Cardiac muscle cell (in vitro differentiated cells and primary cell): Measurements from ENCODE around the gene CEP170B. TPM values are rescaled to one million over a fixed set of nuclear protein-coding genes. Genes with fewer than 3 reads are reported as not detected.

Experiments
- DNase-seq, 2 donors: peaks; one replicate each; pipeline versions ENCODE4 v3.0.0 to v3.0.0-alpha.2; 2010 to 2017; ENCODE audit warnings: low read depth in 1 of 2, low spot score in 1 of 2
- H3K27ac ChIP-seq: fragments of 200-600 bp; sonication (generic); 2 replicates; pipeline ENCODE4 v1.5.1; 2016
- H3K27me3 ChIP-seq: fragments of 200-600 bp; sonication (generic); 2 replicates; pipeline ENCODE4 v1.6.0; 2016; ENCODE audit warnings: control low read depth
- H3K36me3 ChIP-seq: fragments of 200-600 bp; sonication (generic); 2 replicates; pipeline ENCODE4 v1.5.1; 2016; ENCODE audit warnings: control low read depth
- H3K4me1 ChIP-seq: fragments of 200-600 bp; sonication (generic); 2 replicates; pipeline ENCODE4 v1.8.1; 2017; ENCODE audit warnings: low read depth, mild to moderate bottlenecking, mixed run types
- H3K4me3 ChIP-seq: fragments of 200-600 bp; sonication (generic); 2 replicates; pipeline ENCODE4 v1.5.1; 2016; ENCODE audit warnings: mild to moderate bottlenecking
- H3K9me3 ChIP-seq: fragments of 200-600 bp; sonication (generic); 2 replicates; pipeline ENCODE4 v1.5.1; 2017; ENCODE audit warnings: low read depth, mild to moderate bottlenecking, control low read depth
- polyA plus RNA-seq: library from polyadenylated mRNA; unstranded; fragments of >200 nt; fragmentation: Nextera tagmentation; extraction: Ambion mirVana; gene quantifications from 2 replicates; pipeline ENCODE4 v1.2.1, GENCODE V29; 2016
- total RNA-seq: library from RNA; depleted of rRNA; stranded (reverse); fragments of >200 nt; gene quantifications from 2 replicates; pipeline ENCODE4 v1.2.3, GENCODE V29; 2016
- TF ChIP-seq, protein P1 (sequence below): IDR thresholded peaks from 2 replicates; pipeline ENCODE4 v1.5.1; 2012; ENCODE audit warnings: low read depth, mild to moderate bottlenecking, low read length

CEP170B gene
- total and polyA plus RNA-seq, 2 experiments from 2014 or later = 8.3 to 39.5 TPM

DNA sequence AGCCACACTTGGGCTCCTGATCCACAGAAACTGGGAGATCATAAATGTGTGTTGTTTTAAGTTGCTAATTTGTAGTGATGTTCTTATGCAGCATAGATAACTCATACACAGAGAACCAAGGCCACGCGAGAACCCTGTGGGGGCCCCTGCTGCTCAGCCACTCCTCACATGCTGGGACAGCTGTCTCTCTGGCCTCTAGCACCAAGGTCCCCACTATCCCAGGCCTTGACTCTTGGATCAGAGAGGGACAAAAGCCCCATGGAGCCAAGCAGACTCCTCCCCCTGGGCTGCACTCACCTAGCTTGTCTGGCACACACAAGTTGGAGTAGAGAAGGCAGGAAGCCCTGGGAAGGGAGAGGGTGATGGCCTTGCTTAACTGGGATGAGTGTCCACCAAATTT lies 70.9 kb downstream of the CEP170B start:
- Histone ChIP-seq H3K27me3 (peaks cover 87% of the 10 kb centered on the region), H3K36me3 (no peaks in the 10 kb centered on the region), H3K4me1 (peaks cover 10% of the 10 kb centered on the region), H3K9me3 (no peaks in the 10 kb centered on the region), H3K27ac (no peak overlapping the region), H3K4me3 (no peak overlapping the region)
- no peak for DNase-seq
- TF ChIP-seq, protein P1, sequence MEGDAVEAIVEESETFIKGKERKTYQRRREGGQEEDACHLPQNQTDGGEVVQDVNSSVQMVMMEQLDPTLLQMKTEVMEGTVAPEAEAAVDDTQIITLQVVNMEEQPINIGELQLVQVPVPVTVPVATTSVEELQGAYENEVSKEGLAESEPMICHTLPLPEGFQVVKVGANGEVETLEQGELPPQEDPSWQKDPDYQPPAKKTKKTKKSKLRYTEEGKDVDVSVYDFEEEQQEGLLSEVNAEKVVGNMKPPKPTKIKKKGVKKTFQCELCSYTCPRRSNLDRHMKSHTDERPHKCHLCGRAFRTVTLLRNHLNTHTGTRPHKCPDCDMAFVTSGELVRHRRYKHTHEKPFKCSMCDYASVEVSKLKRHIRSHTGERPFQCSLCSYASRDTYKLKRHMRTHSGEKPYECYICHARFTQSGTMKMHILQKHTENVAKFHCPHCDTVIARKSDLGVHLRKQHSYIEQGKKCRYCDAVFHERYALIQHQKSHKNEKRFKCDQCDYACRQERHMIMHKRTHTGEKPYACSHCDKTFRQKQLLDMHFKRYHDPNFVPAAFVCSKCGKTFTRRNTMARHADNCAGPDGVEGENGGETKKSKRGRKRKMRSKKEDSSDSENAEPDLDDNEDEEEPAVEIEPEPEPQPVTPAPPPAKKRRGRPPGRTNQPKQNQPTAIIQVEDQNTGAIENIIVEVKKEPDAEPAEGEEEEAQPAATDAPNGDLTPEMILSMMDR = no peak

DNA sequence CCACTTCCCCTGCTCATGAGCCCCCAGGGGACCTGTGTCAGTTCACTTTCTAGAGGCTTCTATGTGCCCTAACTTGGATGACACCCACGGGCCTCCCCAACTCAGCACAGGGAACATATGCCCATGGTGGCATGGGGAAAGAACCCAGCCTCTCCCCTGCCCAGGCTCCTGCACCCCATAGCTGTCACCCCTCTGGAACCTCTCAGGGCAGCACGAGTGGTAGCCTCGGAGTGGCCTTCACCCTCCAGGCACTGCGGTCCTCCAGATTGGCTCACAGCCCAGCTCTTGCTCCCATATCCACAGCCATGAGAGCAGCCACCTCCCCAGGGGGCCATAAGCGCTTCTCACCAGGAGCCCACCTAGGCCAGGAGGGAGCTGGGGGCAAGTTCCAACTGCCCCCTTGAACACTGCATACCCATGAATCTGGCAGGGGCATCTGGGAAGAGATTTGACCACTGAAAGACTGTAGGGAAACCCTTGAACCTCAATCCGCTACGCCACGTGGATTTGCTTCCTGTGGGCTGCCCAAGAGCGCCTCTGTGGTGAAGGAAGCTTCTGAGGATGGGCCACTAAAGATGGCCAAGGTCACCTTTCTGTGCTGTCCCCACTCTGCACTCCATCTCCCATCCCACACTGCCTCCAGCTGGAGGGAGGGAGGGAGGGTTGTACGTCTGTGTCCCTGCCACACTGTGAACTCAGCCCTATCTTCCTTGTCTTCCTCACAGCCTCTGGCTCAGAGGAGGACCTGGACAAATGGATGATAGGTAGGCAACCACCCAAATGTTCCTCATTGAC lies 71.5 kb downstream of the CEP170B start:
- peaks cover 81% of the 10 kb centered on the region for H3K27me3 ChIP-seq

DNA sequence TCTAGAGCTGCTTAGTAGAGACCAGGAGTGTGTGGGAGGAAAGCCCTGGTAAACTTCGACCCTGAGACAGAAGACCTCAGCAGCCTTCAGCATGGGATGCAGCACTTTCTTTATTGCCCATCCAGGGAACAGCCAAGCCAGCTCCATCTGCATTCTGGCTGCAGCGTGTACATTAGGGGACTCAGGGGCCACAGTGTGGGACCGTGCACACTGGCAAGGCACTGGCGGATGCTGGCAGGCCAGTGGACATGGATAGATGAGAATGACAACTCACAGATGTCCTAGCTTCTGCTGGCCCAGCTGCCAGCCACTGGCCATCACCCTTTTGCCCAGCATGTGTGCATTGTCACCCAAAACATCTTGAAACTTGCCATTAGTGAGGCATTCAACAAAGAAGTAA lies 72.1 kb downstream of the CEP170B start:
- H3K27me3 ChIP-seq = peaks cover 75% of the 10 kb centered on the region
- TF ChIP-seq, protein P1 = no peak
- peaks cover 9% of the 10 kb centered on the region for H3K4me1 ChIP-seq
- no peak overlapping the region for H3K4me3 ChIP-seq
- H3K9me3 ChIP-seq = no peaks in the 10 kb centered on the region
- H3K36me3 ChIP-seq = no peaks in the 10 kb centered on the region
- H3K27ac ChIP-seq = no peak overlapping the region
- no peak for DNase-seq

More for the DNA sequence above, 71.5 kb downstream of the CEP170B start:
- DNase-seq = no peak
- peaks cover 10% of the 10 kb centered on the region for H3K4me1 ChIP-seq
- TF ChIP-seq, protein P1 = no peak
- no peaks in the 10 kb centered on the region for H3K36me3 ChIP-seq
- no peak overlapping the region for H3K27ac ChIP-seq
- H3K9me3 ChIP-seq = no peaks in the 10 kb centered on the region
- H3K4me3 ChIP-seq = no peak overlapping the region

DNA sequence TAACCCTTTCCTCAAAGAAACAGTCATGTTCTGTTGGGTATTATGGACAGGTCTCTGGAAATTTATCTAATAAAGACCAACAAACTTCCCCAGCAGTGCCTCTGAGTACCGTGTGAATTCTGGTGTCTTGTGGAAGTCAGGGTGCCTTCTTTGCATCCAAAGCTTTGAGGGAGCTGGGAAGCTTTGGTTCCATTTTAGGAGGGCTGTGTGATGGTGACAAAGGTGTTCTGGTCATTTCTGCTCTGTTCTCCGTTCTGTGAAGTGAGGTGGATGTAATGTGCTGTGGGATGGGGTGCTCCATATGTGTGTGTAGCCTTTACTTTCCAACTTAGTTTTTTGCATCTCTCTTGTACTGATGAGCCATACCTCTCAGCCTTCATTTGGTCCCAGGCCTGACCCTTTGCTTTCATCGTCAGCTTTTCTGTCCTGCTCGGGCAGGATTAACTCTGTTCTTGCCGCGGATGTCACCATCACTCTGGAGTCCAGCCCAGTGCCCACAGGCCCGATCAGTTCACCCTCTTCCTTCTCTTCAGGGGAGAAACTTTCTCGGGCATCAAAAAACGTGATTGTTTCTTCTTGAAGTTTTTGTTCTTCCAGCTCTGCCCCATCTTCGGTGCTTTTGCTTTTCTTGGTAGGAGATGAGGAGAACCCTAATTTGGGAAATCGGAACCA lies 72.8 kb downstream of the CEP170B start:
- peaks cover 2% of the 10 kb centered on the region for H3K4me1 ChIP-seq
- no peak overlapping the region for H3K27ac ChIP-seq
- H3K36me3 ChIP-seq = no peaks in the 10 kb centered on the region
- TF ChIP-seq, protein P1 = no peak
- H3K9me3 ChIP-seq = no peaks in the 10 kb centered on the region
- H3K27me3 ChIP-seq = peaks cover 69% of the 10 kb centered on the region
- no peak overlapping the region for H3K4me3 ChIP-seq
- DNase-seq = no peak

DNA sequence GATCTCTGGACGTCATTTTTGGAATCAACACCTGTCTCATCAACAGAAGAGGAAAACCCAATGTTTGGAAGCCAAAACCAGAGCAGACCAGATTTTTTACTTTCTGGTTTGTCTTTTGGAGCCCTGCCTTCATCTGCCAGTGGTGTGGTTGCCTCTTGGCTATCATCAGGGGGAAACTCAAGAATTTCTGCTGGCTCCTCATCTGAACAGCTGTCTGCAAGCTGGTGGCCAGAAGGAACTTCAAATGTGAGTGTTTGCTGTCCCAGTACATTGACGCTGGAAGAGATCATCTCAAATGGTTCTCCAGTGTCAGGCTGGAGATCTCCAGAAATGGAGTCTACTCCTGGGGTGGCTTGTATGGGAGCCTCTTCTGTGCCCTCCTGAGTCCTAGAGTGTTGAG lies 73.4 kb downstream of the CEP170B start:
- Histone ChIP-seq H3K9me3 (no peaks in the 10 kb centered on the region), H3K27ac (no peak overlapping the region), H3K36me3 (no peaks in the 10 kb centered on the region), H3K4me3 (no peak overlapping the region), H3K4me1 (no peaks in the 10 kb centered on the region), H3K27me3 (peaks cover 63% of the 10 kb centered on the region)
- TF ChIP-seq, protein P1 = no peak
- DNase-seq = no peak
